NCI-H2196 (cell line): ENCODE data around the gene RPS6KA2.
"Not testable (repeated sequence)": the region's sequence is repeated elsewhere in the genome, so short reads cannot be mapped to it uniquely, and the experiment has no call there.

ENCODE experiments used
- DNase-seq: peaks from one replicate; lab custom pipeline; 2025; ENCODE audit not compliant: unreplicated experiment; lab: John Stamatoyannopoulos, UW

Gene RPS6KA2

GRCh38 chr6:166534658-166535406 is 92.2 kb downstream of the RPS6KA2 start:
- no peak for DNase-seq

- no peak for DNase-seq
Measured at GRCh38 chr6:166533205-166533824, 93.7 kb downstream of the RPS6KA2 start.

GRCh38 chr6:166532302-166532701 is 94.7 kb downstream of the RPS6KA2 start:
- DNase-seq, result no peak

GRCh38 chr6:166530211-166531095 is 96.6 kb downstream of the RPS6KA2 start:
- DNase-seq, result no peak

GRCh38 chr6:166529586-166529985 is 97.5 kb downstream of the RPS6KA2 start:
- no peak for DNase-seq

- not testable (repeated sequence) for DNase-seq
Measured at GRCh38 chr6:166529058-166529457, 98.0 kb downstream of the RPS6KA2 start.

GRCh38 chr6:166527849-166528248 is 99.2 kb downstream of the RPS6KA2 start:
- no peak for DNase-seq

- DNase-seq, result no peak
Measured at GRCh38 chr6:166526937-166527336, 100.1 kb downstream of the RPS6KA2 start.

GRCh38 chr6:166525567-166525966 is 101.5 kb downstream of the RPS6KA2 start:
- no peak for DNase-seq

GRCh38 chr6:166523782-166524559 is 103.1 kb downstream of the RPS6KA2 start:
- DNase-seq, result no peak

- no peak for DNase-seq
Measured at GRCh38 chr6:166520905-166521834, 105.9 kb downstream of the RPS6KA2 start.

- no peak for DNase-seq
Measured at GRCh38 chr6:166516251-166516884, 110.7 kb downstream of the RPS6KA2 start.

GRCh38 chr6:166515072-166515810 is 111.8 kb downstream of the RPS6KA2 start:
- DNase-seq, result no peak

GRCh38 chr6:166514196-166514595 is 112.9 kb downstream of the RPS6KA2 start:
- no peak for DNase-seq

- DNase-seq, result no peak
Measured at GRCh38 chr6:166512567-166512966, 114.5 kb downstream of the RPS6KA2 start.

- no peak for DNase-seq
Measured at GRCh38 chr6:166511316-166511715, 115.7 kb downstream of the RPS6KA2 start.

GRCh38 chr6:166509193-166509592 is 117.9 kb downstream of the RPS6KA2 start:
- no peak for DNase-seq

- DNase-seq, result no peak
Measured at GRCh38 chr6:166508726-166509125, 118.3 kb downstream of the RPS6KA2 start.
